ENCODE data around the gene BACE2. TPM values are rescaled to one million over a fixed set of nuclear protein-coding genes. Genes with fewer than 3 reads are reported as not detected.

Gene BACE2
- total RNA-seq, 3 donors from 2014 or later (not counting 1 experiment from before 2014, with no cell fraction given): 0.12 to 10.3 (median 0.29) TPM

DNA sequence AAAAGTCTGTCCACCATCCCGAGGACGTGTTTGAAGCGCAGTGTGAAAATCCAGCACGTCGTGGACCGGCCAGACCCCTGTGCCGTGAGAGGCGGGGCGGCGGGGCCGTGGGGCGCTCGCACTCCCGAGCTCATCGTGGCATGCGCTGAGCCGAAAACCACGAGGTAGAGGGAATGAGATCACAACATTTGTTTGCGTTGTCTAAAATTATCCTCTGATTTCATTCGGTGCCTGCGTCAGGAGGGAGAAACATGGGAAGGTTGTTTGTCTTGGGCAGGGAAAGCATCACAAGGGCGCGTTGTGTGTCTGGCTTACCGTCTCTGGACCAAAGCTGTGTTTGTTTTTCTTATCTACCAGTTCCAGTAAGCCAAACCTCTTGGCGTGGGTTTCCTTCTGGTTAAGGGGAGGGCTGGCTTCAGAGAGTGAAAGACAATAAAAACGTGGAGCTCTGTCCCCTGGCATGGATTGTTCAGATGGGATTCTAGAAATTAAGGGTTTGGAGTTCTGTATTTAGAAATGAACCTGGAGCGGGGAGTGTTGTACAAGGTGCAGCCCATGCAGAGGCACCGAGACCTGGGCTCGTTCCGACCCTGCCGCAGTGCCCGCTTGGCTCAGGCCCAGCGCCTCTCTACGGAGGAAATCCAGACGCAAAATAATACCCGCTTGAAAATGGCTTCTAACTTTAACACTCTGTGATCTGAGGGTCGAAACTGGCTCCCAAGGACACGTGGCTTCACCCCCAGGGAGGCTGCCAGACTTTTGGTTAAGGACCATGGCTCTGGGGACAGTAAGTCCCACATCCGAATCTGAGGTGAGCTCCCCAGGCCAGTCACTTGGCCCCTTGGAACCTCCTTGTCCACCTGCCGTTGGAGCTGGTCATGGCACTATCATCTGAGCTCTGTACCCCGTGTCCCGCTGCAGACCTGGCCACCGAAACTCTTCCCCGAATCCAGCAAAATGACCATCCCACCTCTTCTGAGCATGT, 79.9 kb downstream of the BACE2 start:
- Histone ChIP-seq H3K4me1 (ENCODE audit: control insufficient read depth, insufficient read depth, low read length) (no peaks in the 10 kb centered on the region), H3K27me3 (ENCODE audit: control insufficient read depth, insufficient read depth, low read length) (no peaks in the 10 kb centered on the region), H3K4me3 (ENCODE audit: low read length) (no peak overlapping the region), H3K9me3 (ENCODE audit: control insufficient read depth, insufficient read depth, low read length) (no peaks in the 10 kb centered on the region), H3K27ac (ENCODE audit: low read length) (no peak overlapping the region), H3K36me3 (ENCODE audit: control insufficient read depth, insufficient read depth, low read length) (no peaks in the 10 kb centered on the region)
- no peaks in the 10 kb centered on the region for H3K4me1 Mint-ChIP-seq
- 68% methylated on average over 44 of the region's 44 CpGs for WGBS (ENCODE audit: insufficient coverage)
- intact Hi-C loops (cut with micrococcal nuclease): no loop called here
- TF ChIP-seq, protein P1, sequence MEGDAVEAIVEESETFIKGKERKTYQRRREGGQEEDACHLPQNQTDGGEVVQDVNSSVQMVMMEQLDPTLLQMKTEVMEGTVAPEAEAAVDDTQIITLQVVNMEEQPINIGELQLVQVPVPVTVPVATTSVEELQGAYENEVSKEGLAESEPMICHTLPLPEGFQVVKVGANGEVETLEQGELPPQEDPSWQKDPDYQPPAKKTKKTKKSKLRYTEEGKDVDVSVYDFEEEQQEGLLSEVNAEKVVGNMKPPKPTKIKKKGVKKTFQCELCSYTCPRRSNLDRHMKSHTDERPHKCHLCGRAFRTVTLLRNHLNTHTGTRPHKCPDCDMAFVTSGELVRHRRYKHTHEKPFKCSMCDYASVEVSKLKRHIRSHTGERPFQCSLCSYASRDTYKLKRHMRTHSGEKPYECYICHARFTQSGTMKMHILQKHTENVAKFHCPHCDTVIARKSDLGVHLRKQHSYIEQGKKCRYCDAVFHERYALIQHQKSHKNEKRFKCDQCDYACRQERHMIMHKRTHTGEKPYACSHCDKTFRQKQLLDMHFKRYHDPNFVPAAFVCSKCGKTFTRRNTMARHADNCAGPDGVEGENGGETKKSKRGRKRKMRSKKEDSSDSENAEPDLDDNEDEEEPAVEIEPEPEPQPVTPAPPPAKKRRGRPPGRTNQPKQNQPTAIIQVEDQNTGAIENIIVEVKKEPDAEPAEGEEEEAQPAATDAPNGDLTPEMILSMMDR (IDR thresholded peaks at IDR 0.05): no peak
- H3K27me3 Mint-ChIP-seq (ENCODE audit: low read depth in 2 of 2): peaks cover 0 to 11% of the 10 kb centered on the region in 2 donors
- H3K9me3 Mint-ChIP-seq: no peaks in the 10 kb centered on the region
- no peak for ATAC-seq
- DNase-seq: no peak
- H3K27ac Mint-ChIP-seq: no peak overlapping the region
- H3K4me3 Mint-ChIP-seq: no peak overlapping the region
- H3K36me3 Mint-ChIP-seq: no peaks in the 10 kb centered on the region

DNA sequence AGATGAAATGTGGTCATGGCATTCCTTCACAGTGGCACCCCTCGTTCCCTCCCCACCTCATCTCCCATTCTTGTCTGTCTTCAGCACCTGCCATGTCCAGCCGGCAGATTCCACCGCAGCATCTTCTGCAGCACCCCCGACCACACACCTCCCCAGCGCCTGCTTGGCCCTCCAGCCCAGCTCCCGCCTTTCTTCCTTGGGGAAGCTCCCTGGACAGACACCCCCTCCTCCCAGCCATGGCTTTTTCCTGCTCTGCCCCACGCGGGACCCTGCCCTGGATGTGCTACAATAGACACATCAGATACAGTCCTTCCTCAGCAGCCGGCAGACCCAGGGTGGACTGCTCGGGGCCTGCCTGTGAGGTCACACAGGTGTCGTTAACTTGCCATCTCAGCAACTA, 81.5 kb downstream of the BACE2 start:
- Mint-ChIP-seq H3K4me3 (no peak overlapping the region), H3K4me1 (no peaks in the 10 kb centered on the region), H3K27ac (no peak overlapping the region), H3K36me3 (no peaks in the 10 kb centered on the region), H3K27me3 (ENCODE audit: low read depth in 2 of 2) (peaks cover 5 to 11% of the 10 kb centered on the region in 2 donors), H3K9me3 (peaks cover 0 to 4% of the 10 kb centered on the region in 2 donors)
- no peak overlapping the region for H3K27ac ChIP-seq (ENCODE audit: low read length)
- 93% methylated on average over 11 of the region's 11 CpGs for WGBS (ENCODE audit: insufficient coverage)
- ATAC-seq: no peak
- no peaks in the 10 kb centered on the region for H3K4me1 ChIP-seq (ENCODE audit: control insufficient read depth, insufficient read depth, low read length)
- H3K36me3 ChIP-seq (ENCODE audit: control insufficient read depth, insufficient read depth, low read length): no peaks in the 10 kb centered on the region
- TF ChIP-seq, protein P1 (IDR thresholded peaks at IDR 0.05): no peak
- no peak for DNase-seq
- intact Hi-C loops (cut with micrococcal nuclease): no loop called here
- H3K9me3 ChIP-seq (ENCODE audit: control insufficient read depth, insufficient read depth, low read length): no peaks in the 10 kb centered on the region
- H3K4me3 ChIP-seq (ENCODE audit: low read length): no peak overlapping the region
- H3K27me3 ChIP-seq (ENCODE audit: control insufficient read depth, insufficient read depth, low read length): no peaks in the 10 kb centered on the region

DNA sequence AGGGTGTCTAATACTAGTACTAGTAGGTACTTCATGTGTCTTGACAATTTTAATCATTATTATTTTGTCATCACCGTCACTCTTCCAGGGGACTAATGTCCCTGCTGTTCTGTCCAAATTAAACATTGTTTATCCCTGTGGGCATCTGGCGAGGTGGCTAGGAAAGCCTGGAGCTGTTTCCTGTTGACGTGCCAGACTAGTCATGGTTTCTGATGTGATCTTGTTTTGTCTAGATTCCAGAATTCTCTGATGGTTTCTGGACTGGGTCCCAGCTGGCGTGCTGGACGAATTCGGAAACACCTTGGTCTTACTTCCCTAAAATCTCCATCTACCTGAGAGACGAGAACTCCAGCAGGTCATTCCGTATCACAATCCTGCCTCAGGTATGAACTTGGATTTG, 82.6 kb downstream of the BACE2 start:
- TF ChIP-seq, protein P1 (IDR thresholded peaks at IDR 0.05): no peak
- no peaks in the 10 kb centered on the region for H3K27me3 ChIP-seq (ENCODE audit: control insufficient read depth, insufficient read depth, low read length)
- H3K9me3 Mint-ChIP-seq: peaks cover 0 to 4% of the 10 kb centered on the region in 2 donors
- no peaks in the 10 kb centered on the region for H3K9me3 ChIP-seq (ENCODE audit: control insufficient read depth, insufficient read depth, low read length)
- no peak overlapping the region for H3K27ac Mint-ChIP-seq
- H3K27ac ChIP-seq (ENCODE audit: low read length): no peak overlapping the region
- H3K36me3 ChIP-seq (ENCODE audit: control insufficient read depth, insufficient read depth, low read length): no peaks in the 10 kb centered on the region
- H3K4me1 ChIP-seq (ENCODE audit: control insufficient read depth, insufficient read depth, low read length): no peaks in the 10 kb centered on the region
- no peak overlapping the region for H3K4me3 ChIP-seq (ENCODE audit: low read length)
- H3K27me3 Mint-ChIP-seq (ENCODE audit: low read depth in 2 of 2): peaks cover 10 to 11% of the 10 kb centered on the region in 2 donors
- intact Hi-C loops (cut with micrococcal nuclease): no loop called here
- no peaks in the 10 kb centered on the region for H3K4me1 Mint-ChIP-seq
- DNase-seq (no peak), ATAC-seq (no peak)
- 85% methylated on average over 8 of the region's 8 CpGs for WGBS (ENCODE audit: insufficient coverage)
- H3K4me3 Mint-ChIP-seq: no peak overlapping the region
- no peaks in the 10 kb centered on the region for H3K36me3 Mint-ChIP-seq

Data from natural killer cell (primary cell).